GM12878 (cell line): Measurements from ENCODE around the gene ALDOB. TPM values are rescaled to one million over a fixed set of nuclear protein-coding genes. Genes with fewer than 3 reads are reported as not detected.

Experiments used
- ATAC-seq: fragments of 200-7000 bp; cut with Tn5 transposase; 3 replicates; pipeline ENCODE4 v1.9.1; 2020; ENCODE audit warnings: mild to moderate bottlenecking, moderate library complexity
- BruUV-seq: library from RNA; stranded (reverse); fragments of 400-500 nt; replicated peaks from 2 replicates; lab custom pipeline; 2021; lab: Mats Ljungman, UMichigan
- CTCF ChIA-PET: fragments of 300-600 bp; sonication (Branson Sonifier 250); formaldehyde crosslinking; extraction: SDS; loops from one replicate; lab custom pipeline; 2021; ENCODE audit warnings: inconsistent platforms; lab: Yijun Ruan, JAX
- POLR2A ChIA-PET: fragments of 350-600 bp; formaldehyde crosslinking; extraction: SDS; loops from one replicate; lab custom pipeline; 2021; ENCODE audit warnings: inconsistent platforms; lab: Charles Lee
- RAD21 ChIA-PET: fragments of 300-600 bp; sonication (Branson Sonifier 250); formaldehyde crosslinking; loops from one replicate; lab custom pipeline; 2023; ENCODE audit warnings: antibody characterized with exemption; ENCODE audit not compliant: unreplicated experiment; lab: Charles Lee
- SMC1A ChIA-PET: fragments of 300-600 bp; sonication (Branson Sonifier 250); formaldehyde crosslinking; loops from one replicate; lab custom pipeline; 2023; ENCODE audit not compliant: unreplicated experiment, uncharacterized antibody; lab: Charles Lee
- DNase-seq: peaks from one replicate; pipeline ENCODE4 v3.0.0-alpha.2; 2011; ENCODE audit warnings: low read depth, low spot score
- FAIRE-seq: peaks from 3 replicates; lab custom pipeline; 2011; peaks lifted over from hg19 to GRCh38; lab: Jason Lieb, UNC
- H2AFZ ChIP-seq: 2 replicates; pipeline ENCODE4 v1.6.0; 2011; ENCODE audit warnings: low read depth, low read length, control low read depth; ENCODE audit not compliant: control insufficient read depth
- H3K27ac ChIP-seq: 2 replicates; pipeline ENCODE4 v1.5.1; 2011; ENCODE audit warnings: control low read depth; ENCODE audit not compliant: control insufficient read depth, insufficient read depth
- H3K27me3 ChIP-seq, 2 experiments: replicated peaks in 1 of 2; 2 replicates each; pipeline versions ENCODE4 v1.6.0 to v1.6.1; 2011; ENCODE audit warnings: low read length in 1 of 2; ENCODE audit not compliant: control insufficient read depth in 2 of 2, insufficient read depth in 2 of 2
- H3K36me3 ChIP-seq, 2 experiments: 2 replicates each; pipeline ENCODE4 v1.5.1; 2011; ENCODE audit warnings: low read length in 1 of 2; ENCODE audit not compliant: control insufficient read depth in 2 of 2, insufficient read depth in 2 of 2
- H3K4me1 ChIP-seq: 2 replicates; pipeline ENCODE4 v1.6.1; 2011; ENCODE audit warnings: mild to moderate bottlenecking, low read length, moderate library complexity, mixed read lengths; ENCODE audit not compliant: control insufficient read depth, insufficient read depth
- H3K4me2 ChIP-seq: 2 replicates; pipeline ENCODE4 v1.6.0; 2011; ENCODE audit warnings: control low read depth; ENCODE audit not compliant: control insufficient read depth, insufficient read depth
- H3K4me3 ChIP-seq: fragments of 200-600 bp; sonication (generic); 2 replicates; pipeline ENCODE4 v1.5.1; 2016
- H3K79me2 ChIP-seq: 2 replicates; pipeline ENCODE4 v1.6.0; 2011; ENCODE audit warnings: low read length; ENCODE audit not compliant: control insufficient read depth, insufficient read depth
- H3K9ac ChIP-seq: 2 replicates; pipeline ENCODE4 v1.8.0; 2011; ENCODE audit warnings: low read length, control low read depth, mixed read lengths; ENCODE audit not compliant: control insufficient read depth, insufficient read depth
- H3K9me3 ChIP-seq: replicated peaks from 3 replicates; pipeline ENCODE4 v1.5.1; 2011; ENCODE audit warnings: mild to moderate bottlenecking, low read length; ENCODE audit not compliant: control insufficient read depth, insufficient read depth
- H4K20me1 ChIP-seq: 2 replicates; pipeline ENCODE4 v1.6.0; 2011; ENCODE audit not compliant: control insufficient read depth, insufficient read depth
- CBX5 ChIP-seq: sonication (generic); IDR thresholded peaks from 2 replicates; pipeline ENCODE4 v1.6.1; 2016; ENCODE audit warnings: low read depth, moderate library complexity, mild to moderate bottlenecking, inconsistent platforms
- GABPA ChIP-seq: IDR thresholded peaks from 2 replicates; pipeline ENCODE4 v1.6.1; 2014; ENCODE audit warnings: antibody characterized with exemption, low read depth, mild to moderate bottlenecking, inconsistent platforms
- NFYB ChIP-seq: IDR thresholded peaks from 2 replicates; pipeline ENCODE4 v1.6.1; 2011; ENCODE audit warnings: low read depth, mild to moderate bottlenecking, low read length, improper control_type of control experiment, moderate library complexity; ENCODE audit not compliant: insufficient read depth
- NKRF ChIP-seq: fragments of 450-650 bp; conservative IDR thresholded peaks from 2 replicates; pipeline ENCODE4 v1.6.1; 2017; ENCODE audit warnings: mild to moderate bottlenecking, moderate library complexity
- ZNF217 ChIP-seq: fragments of 450-650 bp; IDR thresholded peaks from 2 replicates; pipeline ENCODE4 v1.6.1; 2017; ENCODE audit warnings: antibody characterized with exemption, mild to moderate bottlenecking
- WGBS: methylation state at CpG from one replicate; pipeline ENCODE4 v1.1.6; 2016; ENCODE audit warnings: low lambda C conversion rate; ENCODE audit not compliant: insufficient replicate concordance, insufficient coverage; ENCODE audit errors: missing lambda C conversion rate; 5-methylcytosine and 5-hydroxymethylcytosine counted together
- in situ Hi-C: fragments of 300-500 bp; cut with MboI; formaldehyde crosslinking; loops from 9 replicates; pipeline ENCODE4 v1.14.3; 2018; ENCODE audit warnings: mixed read lengths
- intact Hi-C: fragments of 100-400 bp; cut with micrococcal nuclease; formaldehyde crosslinking; loops from one replicate; pipeline ENCODE4 v1.14.2; 2022; ENCODE audit not compliant: unreplicated experiment
- polyA plus RNA-seq, 11 experiments: library from polyadenylated mRNA; depleted of rRNA in 4 of 11; unstranded in 6 of 11; stranded (reverse) in 5 of 11; fragments of >200 nt; fragmentation: Nextera tagmentation in 4 of 11; fragmentation: Illumina TruSeq in 1 of 11; extraction: Ambion mirVana in 4 of 11; extraction: Trizol in 1 of 11; gene quantifications; 1 replicate in 1 of 11; 2 replicates in 10 of 11; pipeline versions ENCODE4 v1.2.1 to v1.2.3, GENCODE V29; 2011 to 2016; ENCODE audit warnings: inconsistent platforms in 2 of 11, missing spikeins in 2 of 11, low read depth in 1 of 11
- total RNA-seq, 4 experiments: library from RNA; depleted of rRNA in 3 of 4; stranded (reverse); fragments of >200 nt in 3 of 4; fragmentation: Illumina TruSeq in 1 of 4; extraction: Trizol in 1 of 4; gene quantifications; 2 replicates each; pipeline versions ENCODE4 v1.2.1 to v1.2.3, GENCODE V29; 2013 to 2021
- TF ChIP-seq, protein P1 (sequence below): fragments of 450-650 bp; IDR thresholded peaks from 2 replicates; pipeline ENCODE4 v1.6.1; 2017; ENCODE audit warnings: borderline replicate concordance
- TF ChIP-seq, protein P2 (sequence below): fragments of 450-650 bp; IDR thresholded peaks from 2 replicates; pipeline ENCODE4 v1.6.1; 2017; ENCODE audit warnings: antibody characterized with exemption, mild to moderate bottlenecking, moderate library complexity
- TF ChIP-seq, protein P3 (sequence below): fragments of 150-350 bp; IDR thresholded peaks from 2 replicates; pipeline ENCODE4 v1.6.1; 2014; ENCODE audit warnings: mild to moderate bottlenecking, low read depth, low read length
- TF ChIP-seq, protein P4 (sequence below): fragments of 450-650 bp; IDR thresholded peaks from 2 replicates; pipeline ENCODE4 v1.6.1; 2016; ENCODE audit warnings: mild to moderate bottlenecking, moderate library complexity, borderline replicate concordance

Gene ALDOB
- total and polyA plus RNA-seq, 10 of the 15 experiments (the other 5 are each of a cell fraction or from before 2014, with no cell fraction given), result 0.03 to 0.82 (median 0.04) TPM; not detected in 7

DNA sequence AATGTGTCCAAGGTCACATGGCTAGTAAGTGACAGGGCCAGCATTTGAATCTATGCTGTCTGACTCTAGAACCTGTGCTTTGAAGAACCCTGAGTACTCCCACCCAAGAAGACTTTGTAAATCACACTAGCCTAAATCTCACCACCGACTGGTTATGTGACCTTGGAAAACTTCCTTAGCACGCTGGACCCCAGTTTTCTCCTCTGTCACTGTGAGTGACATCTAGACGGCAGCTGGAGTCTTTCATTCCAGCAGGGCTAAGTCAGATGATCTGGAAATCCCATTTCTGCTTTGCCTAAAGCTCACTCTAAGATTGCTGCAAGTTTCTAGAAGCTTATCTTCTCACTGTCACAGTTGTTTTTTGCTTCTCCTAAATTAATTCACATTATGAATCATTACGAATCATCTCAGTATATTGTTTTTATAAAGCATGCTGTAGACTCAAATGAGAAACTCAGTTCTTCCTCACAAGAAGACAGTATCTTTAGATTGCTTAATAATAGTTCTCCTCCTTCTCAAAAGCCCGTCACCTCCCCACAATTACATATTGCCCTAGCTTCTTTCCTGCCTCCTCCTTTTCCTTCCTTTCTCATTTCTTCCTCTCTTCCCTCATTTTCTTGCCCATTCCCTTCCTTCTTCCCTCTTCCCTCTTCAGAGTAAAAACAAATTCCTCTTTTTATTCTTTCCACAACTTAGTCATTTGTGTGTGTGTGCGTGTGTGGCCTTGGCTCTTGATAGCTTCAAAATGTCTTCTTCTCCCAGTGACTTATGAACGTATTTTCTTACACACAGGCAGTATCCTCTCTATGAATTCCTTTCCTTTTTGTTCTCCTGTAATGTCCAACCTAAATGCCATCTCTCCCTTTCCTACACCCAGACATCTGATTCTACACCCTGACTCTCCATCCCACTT, 16.8 kb downstream of the ALDOB start:
- H3K9me3 ChIP-seq, result no peaks in the 10 kb centered on the region
- BruUV-seq, result no TSS peak
- no peak overlapping the region for H3K4me2 ChIP-seq
- 13% methylated on average over 7 of the region's 7 CpGs for WGBS
- no peak for ATAC-seq
- intact Hi-C loops (no loop called here), in situ Hi-C loops (no loop called here)
- no peak for FAIRE-seq
- ChIA-PET SMC1A (interaction anchor here (1.1 to 1.4 kb wide), 2 partner anchors 9 to 15 kb away, joined by 5 read pairs; no protein-coding TSS in a partner anchor), CTCF (interaction anchor here (1.0 to 1.4 kb wide), 3 partner anchors 9 to 26 kb away, joined by 3 to 4 read pairs (median 4); no protein-coding TSS in a partner anchor), POLR2A (no interaction called here), RAD21 (no interaction called here)
- no peaks in the 10 kb centered on the region for H3K4me1 ChIP-seq
- no peaks in the 10 kb centered on the region for H3K27me3 ChIP-seq
- H3K4me3 ChIP-seq, result no peak overlapping the region
- H2AFZ ChIP-seq, result no peak overlapping the region
- no peak overlapping the region for H3K9ac ChIP-seq
- no peaks in the 10 kb centered on the region for H3K79me2 ChIP-seq
- H3K27ac ChIP-seq, result no peak overlapping the region
- DNase-seq, result no peak
- no peaks in the 10 kb centered on the region for H3K36me3 ChIP-seq
- H4K20me1 ChIP-seq, result no peaks in the 10 kb centered on the region
- no peak for TF ChIP-seq NFYB
- TF ChIP-seq, protein P1, sequence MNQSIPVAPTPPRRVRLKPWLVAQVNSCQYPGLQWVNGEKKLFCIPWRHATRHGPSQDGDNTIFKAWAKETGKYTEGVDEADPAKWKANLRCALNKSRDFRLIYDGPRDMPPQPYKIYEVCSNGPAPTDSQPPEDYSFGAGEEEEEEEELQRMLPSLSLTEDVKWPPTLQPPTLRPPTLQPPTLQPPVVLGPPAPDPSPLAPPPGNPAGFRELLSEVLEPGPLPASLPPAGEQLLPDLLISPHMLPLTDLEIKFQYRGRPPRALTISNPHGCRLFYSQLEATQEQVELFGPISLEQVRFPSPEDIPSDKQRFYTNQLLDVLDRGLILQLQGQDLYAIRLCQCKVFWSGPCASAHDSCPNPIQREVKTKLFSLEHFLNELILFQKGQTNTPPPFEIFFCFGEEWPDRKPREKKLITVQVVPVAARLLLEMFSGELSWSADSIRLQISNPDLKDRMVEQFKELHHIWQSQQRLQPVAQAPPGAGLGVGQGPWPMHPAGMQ, result no peak
- no peak for TF ChIP-seq NKRF
- TF ChIP-seq, protein P2, sequence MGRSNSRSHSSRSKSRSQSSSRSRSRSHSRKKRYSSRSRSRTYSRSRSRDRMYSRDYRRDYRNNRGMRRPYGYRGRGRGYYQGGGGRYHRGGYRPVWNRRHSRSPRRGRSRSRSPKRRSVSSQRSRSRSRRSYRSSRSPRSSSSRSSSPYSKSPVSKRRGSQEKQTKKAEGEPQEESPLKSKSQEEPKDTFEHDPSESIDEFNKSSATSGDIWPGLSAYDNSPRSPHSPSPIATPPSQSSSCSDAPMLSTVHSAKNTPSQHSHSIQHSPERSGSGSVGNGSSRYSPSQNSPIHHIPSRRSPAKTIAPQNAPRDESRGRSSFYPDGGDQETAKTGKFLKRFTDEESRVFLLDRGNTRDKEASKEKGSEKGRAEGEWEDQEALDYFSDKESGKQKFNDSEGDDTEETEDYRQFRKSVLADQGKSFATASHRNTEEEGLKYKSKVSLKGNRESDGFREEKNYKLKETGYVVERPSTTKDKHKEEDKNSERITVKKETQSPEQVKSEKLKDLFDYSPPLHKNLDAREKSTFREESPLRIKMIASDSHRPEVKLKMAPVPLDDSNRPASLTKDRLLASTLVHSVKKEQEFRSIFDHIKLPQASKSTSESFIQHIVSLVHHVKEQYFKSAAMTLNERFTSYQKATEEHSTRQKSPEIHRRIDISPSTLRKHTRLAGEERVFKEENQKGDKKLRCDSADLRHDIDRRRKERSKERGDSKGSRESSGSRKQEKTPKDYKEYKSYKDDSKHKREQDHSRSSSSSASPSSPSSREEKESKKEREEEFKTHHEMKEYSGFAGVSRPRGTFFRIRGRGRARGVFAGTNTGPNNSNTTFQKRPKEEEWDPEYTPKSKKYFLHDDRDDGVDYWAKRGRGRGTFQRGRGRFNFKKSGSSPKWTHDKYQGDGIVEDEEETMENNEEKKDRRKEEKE, result no peak
- TF ChIP-seq, protein P3, sequence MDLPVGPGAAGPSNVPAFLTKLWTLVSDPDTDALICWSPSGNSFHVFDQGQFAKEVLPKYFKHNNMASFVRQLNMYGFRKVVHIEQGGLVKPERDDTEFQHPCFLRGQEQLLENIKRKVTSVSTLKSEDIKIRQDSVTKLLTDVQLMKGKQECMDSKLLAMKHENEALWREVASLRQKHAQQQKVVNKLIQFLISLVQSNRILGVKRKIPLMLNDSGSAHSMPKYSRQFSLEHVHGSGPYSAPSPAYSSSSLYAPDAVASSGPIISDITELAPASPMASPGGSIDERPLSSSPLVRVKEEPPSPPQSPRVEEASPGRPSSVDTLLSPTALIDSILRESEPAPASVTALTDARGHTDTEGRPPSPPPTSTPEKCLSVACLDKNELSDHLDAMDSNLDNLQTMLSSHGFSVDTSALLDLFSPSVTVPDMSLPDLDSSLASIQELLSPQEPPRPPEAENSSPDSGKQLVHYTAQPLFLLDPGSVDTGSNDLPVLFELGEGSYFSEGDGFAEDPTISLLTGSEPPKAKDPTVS, result no peak
- TF ChIP-seq ZNF217, result no peak
- TF ChIP-seq GABPA, result no peak
- no peak for TF ChIP-seq CBX5
- TF ChIP-seq, protein P4, sequence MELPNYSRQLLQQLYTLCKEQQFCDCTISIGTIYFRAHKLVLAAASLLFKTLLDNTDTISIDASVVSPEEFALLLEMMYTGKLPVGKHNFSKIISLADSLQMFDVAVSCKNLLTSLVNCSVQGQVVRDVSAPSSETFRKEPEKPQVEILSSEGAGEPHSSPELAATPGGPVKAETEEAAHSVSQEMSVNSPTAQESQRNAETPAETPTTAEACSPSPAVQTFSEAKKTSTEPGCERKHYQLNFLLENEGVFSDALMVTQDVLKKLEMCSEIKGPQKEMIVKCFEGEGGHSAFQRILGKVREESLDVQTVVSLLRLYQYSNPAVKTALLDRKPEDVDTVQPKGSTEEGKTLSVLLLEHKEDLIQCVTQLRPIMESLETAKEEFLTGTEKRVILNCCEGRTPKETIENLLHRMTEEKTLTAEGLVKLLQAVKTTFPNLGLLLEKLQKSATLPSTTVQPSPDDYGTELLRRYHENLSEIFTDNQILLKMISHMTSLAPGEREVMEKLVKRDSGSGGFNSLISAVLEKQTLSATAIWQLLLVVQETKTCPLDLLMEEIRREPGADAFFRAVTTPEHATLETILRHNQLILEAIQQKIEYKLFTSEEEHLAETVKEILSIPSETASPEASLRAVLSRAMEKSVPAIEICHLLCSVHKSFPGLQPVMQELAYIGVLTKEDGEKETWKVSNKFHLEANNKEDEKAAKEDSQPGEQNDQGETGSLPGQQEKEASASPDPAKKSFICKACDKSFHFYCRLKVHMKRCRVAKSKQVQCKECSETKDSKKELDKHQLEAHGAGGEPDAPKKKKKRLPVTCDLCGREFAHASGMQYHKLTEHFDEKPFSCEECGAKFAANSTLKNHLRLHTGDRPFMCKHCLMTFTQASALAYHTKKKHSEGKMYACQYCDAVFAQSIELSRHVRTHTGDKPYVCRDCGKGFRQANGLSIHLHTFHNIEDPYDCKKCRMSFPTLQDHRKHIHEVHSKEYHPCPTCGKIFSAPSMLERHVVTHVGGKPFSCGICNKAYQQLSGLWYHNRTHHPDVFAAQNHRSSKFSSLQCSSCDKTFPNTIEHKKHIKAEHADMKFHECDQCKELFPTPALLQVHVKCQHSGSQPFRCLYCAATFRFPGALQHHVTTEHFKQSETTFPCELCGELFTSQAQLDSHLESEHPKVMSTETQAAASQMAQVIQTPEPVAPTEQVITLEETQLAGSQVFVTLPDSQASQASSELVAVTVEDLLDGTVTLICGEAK, result no peak
